Suppressor macrophage treated with lipopolysaccharide for 1 hour (primary cell): ENCODE results near the gene EIF2S1.
A peak's percentile ranks its signal among the peaks of the same experiment; 100 is the strongest.
"Not testable (repeated sequence)": the region's sequence is repeated elsewhere in the genome, so short reads cannot be mapped to it uniquely, and the experiment has no call there.

ENCODE experiments used
- DNase-seq, 3 donors: peaks; one replicate each; pipeline ENCODE4 v3.0.0-alpha.2; 2020 to 2022

Gene EIF2S1

GRCh38 chr14:67372833-67373232, 12.7 kb downstream of the EIF2S1 start:
- no peak for DNase-seq

GRCh38 chr14:67373347-67373746, 13.2 kb downstream of the EIF2S1 start:
- peak in 1 of 3 donors; percentile 20 for DNase-seq

DNA sequence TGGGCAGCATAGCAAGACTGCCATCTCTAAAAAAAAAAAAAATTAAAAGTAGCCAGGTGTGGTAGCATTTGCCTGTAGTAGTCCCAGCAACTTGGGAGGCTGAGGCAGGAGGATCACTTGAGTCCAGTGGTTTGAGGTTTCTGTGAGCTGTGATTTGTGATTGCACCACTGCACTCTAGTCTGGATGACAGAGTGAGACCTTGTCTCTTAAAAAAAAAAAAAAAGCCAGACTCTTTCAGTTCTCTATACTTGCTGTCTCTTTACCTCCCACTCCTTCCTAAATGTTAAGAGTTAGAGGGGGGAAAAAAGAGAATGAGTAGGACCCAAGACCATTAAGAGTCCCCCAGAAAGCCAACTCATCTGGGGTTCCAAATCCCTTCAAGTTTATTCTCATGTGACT, 17.8 kb downstream of the EIF2S1 start:
- DNase-seq: peak in 1 of 3 donors; percentile 32

GRCh38 chr14:67385120-67385519, 25.0 kb downstream of the EIF2S1 start:
- DNase-seq: no peak

- no peak for DNase-seq
Measured at GRCh38 chr14:67385618-67386017, 25.5 kb downstream of the EIF2S1 start.

- DNase-seq: no peak
Measured at GRCh38 chr14:67387195-67387594, 27.1 kb downstream of the EIF2S1 start.

DNA sequence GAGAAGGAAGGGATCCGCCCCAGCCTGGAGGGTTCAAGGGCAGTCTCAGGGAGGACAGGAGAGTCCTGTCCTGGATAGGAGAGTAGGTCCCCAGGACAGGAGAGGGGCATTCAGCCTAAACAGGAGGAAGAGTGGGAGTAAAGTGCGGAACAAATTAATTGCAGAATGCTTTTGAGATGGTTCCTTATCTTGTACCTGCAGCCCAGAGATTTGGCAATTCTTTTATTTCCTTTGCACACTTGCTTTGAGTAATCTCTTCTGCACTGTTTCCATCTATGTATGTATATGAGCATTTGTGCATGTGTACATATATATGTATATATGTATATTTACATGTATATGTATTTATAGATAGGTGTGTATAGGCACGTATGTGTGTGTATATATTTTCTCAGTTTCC, 29.1 kb downstream of the EIF2S1 start:
- DNase-seq: no peak

- DNase-seq: peak; percentile 27 to 54 (median 48)
Measured at GRCh38 chr14:67389811-67390534, 29.8 kb downstream of the EIF2S1 start.

GRCh38 chr14:67391268-67391667, 31.1 kb downstream of the EIF2S1 start:
- DNase-seq: no peak

DNA sequence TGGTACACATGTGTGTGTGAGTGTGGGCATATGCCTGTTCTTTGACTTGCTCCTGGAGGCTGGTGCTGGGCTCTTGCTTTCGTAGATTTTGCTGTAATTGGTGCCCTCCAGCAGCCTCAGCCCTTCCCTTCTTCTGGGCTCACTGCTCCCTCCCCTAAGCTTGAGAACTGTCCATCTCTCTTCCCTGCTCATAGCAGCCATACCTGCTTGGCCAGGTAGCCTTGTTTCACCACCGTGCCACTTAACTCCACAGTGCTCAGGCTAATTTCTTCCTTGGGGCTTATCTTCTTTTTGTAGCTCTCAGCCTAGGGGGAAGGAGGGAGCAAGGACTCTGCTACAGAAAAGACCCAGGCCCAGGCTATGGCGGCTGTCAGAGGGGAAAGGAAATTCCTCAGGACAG, 32.0 kb downstream of the EIF2S1 start:
- DNase-seq: no peak

DNA sequence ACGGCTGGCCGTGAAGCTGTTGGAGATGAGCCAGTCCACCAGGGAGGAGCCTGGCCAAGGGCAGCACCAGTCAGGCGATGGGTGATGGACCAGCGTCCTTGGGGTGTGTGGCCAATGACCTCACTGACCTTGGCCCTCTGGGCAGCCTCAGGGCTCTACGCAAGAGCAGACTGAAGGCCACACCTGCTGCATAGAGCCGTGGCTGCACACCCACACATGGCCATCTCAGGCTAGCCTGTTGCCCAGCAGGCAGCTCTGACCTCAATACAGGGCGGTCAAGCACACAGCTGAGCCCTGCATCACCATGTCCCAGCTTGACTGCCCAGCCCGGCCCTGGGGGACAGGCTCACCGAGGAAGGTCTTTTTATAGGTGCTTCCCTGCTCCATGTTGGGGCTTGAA, 32.7 kb downstream of the EIF2S1 start:
- no peak for DNase-seq

DNA sequence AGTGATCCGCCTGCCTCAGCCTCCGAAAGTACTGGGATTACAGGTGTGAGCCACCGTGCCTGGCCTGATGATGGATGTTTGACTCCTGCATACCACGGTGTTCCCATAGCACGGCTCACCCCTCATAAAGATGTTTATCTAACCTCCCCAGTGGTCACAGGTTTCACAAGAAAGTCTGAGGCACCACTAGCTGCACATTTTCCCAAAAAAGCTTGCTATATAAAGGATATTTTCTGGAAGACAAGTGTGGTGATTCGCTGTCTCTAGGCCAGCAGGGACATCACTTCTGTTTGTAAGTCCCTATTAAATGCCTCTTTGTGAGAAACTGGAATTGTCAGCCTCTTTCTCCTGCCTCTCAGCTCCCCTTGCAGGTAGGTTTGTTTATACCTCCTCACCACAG, 33.6 kb downstream of the EIF2S1 start:
- no peak for DNase-seq

GRCh38 chr14:67395086-67395875, 35.2 kb downstream of the EIF2S1 start:
- no peak for DNase-seq

- no peak for DNase-seq
Measured at GRCh38 chr14:67395876-67396189, 35.7 kb downstream of the EIF2S1 start.

DNA sequence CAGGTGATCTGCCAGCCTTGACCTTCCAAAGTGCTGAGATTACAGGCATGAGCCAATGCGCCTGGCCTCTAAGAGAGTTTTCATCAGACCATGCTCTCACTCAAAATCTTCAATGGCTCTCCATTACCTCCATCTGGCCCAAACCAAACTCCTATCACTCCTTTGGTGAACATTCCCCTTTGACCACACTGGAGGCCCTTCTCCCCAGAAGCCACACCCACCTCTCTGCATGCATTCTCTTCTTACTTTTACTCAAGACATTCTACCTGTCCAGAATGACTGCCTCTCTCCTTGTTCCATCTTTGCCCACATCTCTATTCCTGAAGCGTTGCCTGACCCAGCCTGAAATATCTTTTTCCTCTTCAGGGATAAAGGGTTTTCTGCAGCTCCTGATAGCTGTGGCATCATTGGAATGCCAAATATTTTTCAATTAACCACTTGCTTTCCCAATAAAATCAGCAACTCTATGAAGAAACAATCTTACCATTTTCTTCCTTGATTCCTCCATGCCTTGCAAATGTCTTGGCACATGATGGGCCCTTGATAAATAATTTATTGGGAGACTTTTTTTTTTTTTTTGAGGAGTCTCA, 36.3 kb downstream of the EIF2S1 start:
- no peak for DNase-seq

- DNase-seq: no peak
Measured at GRCh38 chr14:67397536-67397935, 37.4 kb downstream of the EIF2S1 start.

- no peak for DNase-seq
Measured at GRCh38 chr14:67400434-67400833, 40.3 kb downstream of the EIF2S1 start.

- DNase-seq: no peak
Measured at GRCh38 chr14:67405771-67406170, 45.6 kb downstream of the EIF2S1 start.

- not testable (repeated sequence) for DNase-seq
Measured at GRCh38 chr14:67408122-67408801, 48.1 kb downstream of the EIF2S1 start.

DNA sequence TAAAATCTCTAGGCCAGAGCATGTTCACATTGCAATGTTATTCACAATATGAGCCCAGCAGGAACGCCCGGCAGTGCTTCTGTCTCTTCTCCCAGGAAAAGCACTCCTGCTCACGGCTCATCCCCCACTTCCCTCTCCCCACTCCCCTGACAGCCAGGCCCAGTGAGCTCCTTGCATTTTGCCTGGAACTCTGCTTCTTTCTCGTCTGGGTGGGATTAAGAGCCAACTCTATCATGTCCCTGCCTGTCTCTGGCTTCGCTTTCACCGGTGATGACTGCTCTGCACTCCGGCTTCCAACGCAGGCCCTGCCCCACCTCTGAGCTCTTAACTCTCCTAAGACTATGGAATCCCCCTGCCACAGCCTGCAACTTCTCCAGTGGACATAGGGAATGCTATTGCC, 49.3 kb downstream of the EIF2S1 start:
- DNase-seq: no peak

DNA sequence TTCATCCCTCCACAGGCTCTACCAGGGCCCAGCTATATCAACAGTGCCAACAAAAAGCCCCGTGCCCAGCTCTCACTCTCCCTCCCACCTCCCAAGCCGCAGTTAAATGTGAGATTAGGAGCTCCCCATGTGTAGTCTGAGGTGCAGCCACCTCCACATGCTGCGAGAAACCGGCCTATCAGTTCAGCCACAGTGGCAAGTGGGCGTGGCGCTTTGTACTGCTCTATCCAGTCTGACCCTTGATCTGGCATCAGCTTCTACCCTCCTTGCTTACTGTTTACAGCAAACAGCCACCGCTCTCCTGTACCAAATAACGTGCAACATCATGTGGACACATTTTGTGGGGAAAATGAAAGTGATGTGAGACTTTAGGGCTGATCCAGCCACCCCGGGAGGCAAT, 50.2 kb downstream of the EIF2S1 start:
- no peak for DNase-seq

GRCh38 chr14:67411370-67411769, 51.2 kb downstream of the EIF2S1 start:
- no peak for DNase-seq

GRCh38 chr14:67411820-67412421, 51.8 kb downstream of the EIF2S1 start, which contains the start of gene PLEK2:
TSS of gene PLEK2 (minus strand) at chr14:67412165. CDS start at chr14:67412059, 106 bp downstream.
- peak; percentile 50 to 79 (median 56) for DNase-seq
